Measurements from ENCODE around the gene TRAPPC3L. TPM values are rescaled to one million over a fixed set of nuclear protein-coding genes. Genes with fewer than 3 reads are reported as not detected.

TRAPPC3L gene
- total and polyA plus RNA-seq, 2 of the 8 experiments (the other 6 are each of a cell fraction or from before 2014, with no cell fraction given) = not detected

DNA sequence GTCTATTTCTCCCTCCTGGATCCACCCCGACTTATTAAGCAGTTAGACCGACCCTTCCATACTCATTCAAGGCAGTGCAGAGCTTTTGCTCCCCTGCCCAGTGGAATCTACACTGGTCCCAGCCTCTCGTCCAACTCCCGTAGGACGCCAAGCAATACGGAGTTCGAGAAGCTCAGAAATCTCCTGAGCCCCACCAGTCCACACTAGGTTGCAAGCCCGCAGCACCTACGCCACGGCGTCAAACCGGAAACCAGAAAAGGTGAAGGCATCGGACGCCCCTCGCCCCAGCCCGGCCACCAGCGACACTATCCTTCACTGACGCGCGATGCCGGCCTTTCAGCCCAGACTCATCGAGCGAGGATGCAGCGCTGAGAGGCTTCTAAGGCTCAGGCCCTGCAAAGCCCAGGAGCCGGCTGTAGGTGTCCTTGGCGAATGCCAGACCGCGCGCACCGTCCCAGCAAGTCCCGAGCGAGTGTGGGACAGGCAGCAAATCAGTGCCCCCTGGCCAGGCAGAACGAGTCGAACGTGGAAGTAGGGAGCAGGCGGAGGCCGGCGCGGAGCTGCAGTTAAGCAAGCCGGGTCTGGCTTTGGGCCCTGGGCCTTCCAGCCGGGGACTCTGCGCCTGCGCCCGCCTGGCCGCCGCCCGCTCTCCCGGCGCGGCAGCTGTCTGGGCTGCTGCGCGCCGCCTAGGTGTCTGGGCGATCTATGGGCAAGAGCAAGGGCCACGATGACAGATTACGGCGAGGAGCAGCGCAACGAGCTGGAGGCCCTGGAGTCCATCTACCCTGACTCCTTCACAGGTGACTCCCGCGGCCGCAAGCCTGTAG lies 25.6 kb upstream of the TRAPPC3L start, which contains the start of gene RWDD1:
Gene RWDD1, plus strand, starts transcription at position 649 of the 827 bp plus-strand sequence. Its CDS starts 79 bp downstream, at position 728.
- Histone ChIP-seq H3K27ac (ENCODE audit: low read depth, low read length) (peak within 1 kb of the TSS; percentile 27; the same call in 1 of the 2 replicates), H3K9me3 (ENCODE audit: insufficient read depth in 2 of 2, low read depth in 1 of 2, low read length in 1 of 2) (no peaks in the 10 kb centered on the region), H2BK5ac (ENCODE audit: low read depth, low read length) (peak within 1 kb of the TSS; percentile 76), H3K4me1 (replicated peaks in 1 of 4; ENCODE audit: control insufficient read depth in 3 of 4, insufficient read depth in 4 of 4, low read length in 3 of 4) (peaks cover 0 to 3% (median 1%) of the 10 kb centered on the region in 4 experiments; a peak in 3 of 7 replicates), H4K5ac (ENCODE audit: insufficient read length, low read depth, low read length) (peak within 1 kb of the TSS; percentile 72), H4K8ac (ENCODE audit: extremely low read depth, insufficient read depth, low read length) (peak within 1 kb of the TSS; percentile 80; the same call in 1 of the 2 replicates), H3K23ac (ENCODE audit: insufficient read length) (no peak within 1 kb of the TSS), H2BK20ac (ENCODE audit: low read length) (no peak within 1 kb of the TSS), H3K27me3 (replicated peaks in 1 of 4; ENCODE audit: control insufficient read depth in 3 of 4, extremely low read depth in 1 of 4, insufficient read depth in 3 of 4, low read length in 3 of 4) (no peaks in the 10 kb centered on the region), H3K23me2 (ENCODE audit: low read depth, low read length) (peaks cover 3% of the 10 kb centered on the region; the same call in 1 of the 2 replicates), H3K36me3 (ENCODE audit: control insufficient read depth in 2 of 4, insufficient read depth in 4 of 4, low read length in 3 of 4) (peaks cover 0 to 2% (median 0%) of the 10 kb centered on the region in 4 experiments; a peak in 1 of 8 replicates), H3K9ac (replicated peaks in 1 of 4; ENCODE audit: extremely low read depth in 1 of 4, low read depth in 3 of 4, low read length in 3 of 4) (peak within 1 kb of the TSS; percentile 84 to 96 (median 84)), H3K18ac (ENCODE audit: extremely low read depth, low read length) (no peak within 1 kb of the TSS; the same call in 1 of the 2 replicates), H3K4me2 (ENCODE audit: insufficient read depth in 1 of 2, low read depth in 2 of 2, low read length in 2 of 2) (peak within 1 kb of the TSS; percentile 74 to 88), H2BK15ac (ENCODE audit: low read length) (no peak within 1 kb of the TSS), H3K56ac (replicated peaks; ENCODE audit: insufficient read length, low read depth, low read length) (peak within 1 kb of the TSS; percentile 60), H2AK5ac (ENCODE audit: low read depth, low read length) (no peak within 1 kb of the TSS), H2BK120ac (replicated peaks; ENCODE audit: low read depth, low read length) (peak within 1 kb of the TSS; percentile 19), H3K14ac (ENCODE audit: insufficient read length) (peak within 1 kb of the TSS; percentile 35), H3K4me3 (ENCODE audit: extremely low read depth in 1 of 4, insufficient read depth in 2 of 4, low read depth in 3 of 4, low read length in 4 of 4) (peak within 1 kb of the TSS; percentile 76 to 97 (median 90)), H2BK12ac (ENCODE audit: low read depth, low read length) (no peak within 1 kb of the TSS), H3K79me2 (ENCODE audit: control insufficient read depth in 1 of 2, insufficient read depth in 2 of 2, low read length in 2 of 2) (peaks cover 5 to 43% of the 10 kb centered on the region in 2 experiments; a peak in 3 of 4 replicates), H4K20me1 (replicated peaks in 1 of 2; ENCODE audit: control insufficient read depth in 1 of 2, insufficient read depth in 2 of 2, low read length in 2 of 2) (peaks cover 0 to 3% of the 10 kb centered on the region in 2 experiments), H4K91ac (replicated peaks; ENCODE audit: insufficient read length, low read length) (no peak within 1 kb of the TSS), H3K4ac (replicated peaks; ENCODE audit: insufficient read length, low read depth, low read length) (no peak within 1 kb of the TSS), H2AFZ (ENCODE audit: low read length) (peak within 1 kb of the TSS; percentile 78), H3K79me1 (ENCODE audit: low read depth, low read length) (peaks cover 2% of the 10 kb centered on the region)
- DNase-seq (ENCODE audit: low read depth in 1 of 2, low spot score in 2 of 2) (peak; percentile 95 to 98), FAIRE-seq (peak; percentile 39)
- WGBS, 2 experiments (ENCODE audit: extremely low coverage in 1 of 2, insufficient coverage in 1 of 2, insufficient read length in 1 of 2, insufficient replicate concordance in 2 of 2, low coverage in 1 of 2, low lambda C conversion rate in 2 of 2, missing lambda C conversion rate in 1 of 2) = 1% methylated on average over 62 of the region's 62 CpGs; no CpG with 5 or more reads in 1 of the 2 experiments
- CTCF ChIA-PET (ENCODE audit: partially characterized antibody) = interaction anchor here (0.5 to 5.9 kb wide), 15 partner anchors 11 to 353 kb away, joined by 3 to 59 read pairs (median 4); partner anchors contain the start of genes CALHM4 and RSPH4A
- POLR2A ChIA-PET (ENCODE audit: partially characterized antibody) = interaction anchor here (0.8 to 1.7 kb wide), 10 partner anchors 10 to 290 kb away, joined by 3 to 12 read pairs (median 3); partner anchors contain the start of genes CALHM4, CALHM6, KPNA5 and RSPH4A
- TF ChIP-seq SRF (IDR thresholded peaks at IDR 0.05; ENCODE audit: low read depth, low read length) (peak; percentile 95), RNF2 (IDR thresholded peaks at IDR 0.05; ENCODE audit: borderline replicate concordance, low read depth, low read length, missing control alignments, poor library complexity, severe bottlenecking) (no peak), JUN (IDR thresholded peaks at IDR 0.05; ENCODE audit: low read depth, low read length) (no peak), CTBP2 (IDR thresholded peaks at IDR 0.05; ENCODE audit: borderline replicate concordance, insufficient read depth, insufficient read length, low read length) (no peak), POU5F1 (IDR thresholded peaks at IDR 0.05; ENCODE audit: low read depth, low read length) (no peak), BACH1 (IDR thresholded peaks at IDR 0.05; ENCODE audit: low read length) (no peak; the same call in 1 of the 2 replicates), ZNF274 (IDR thresholded peaks at IDR 0.05; ENCODE audit: borderline replicate concordance, extremely low read depth, low read length) (no peak), EGR1 (IDR thresholded peaks at IDR 0.05; ENCODE audit: borderline replicate concordance, low read depth, low read length) (peak; percentile 92), SP2 (IDR thresholded peaks at IDR 0.05; ENCODE audit: low read length) (no peak)
- TF ChIP-seq, protein P1, sequence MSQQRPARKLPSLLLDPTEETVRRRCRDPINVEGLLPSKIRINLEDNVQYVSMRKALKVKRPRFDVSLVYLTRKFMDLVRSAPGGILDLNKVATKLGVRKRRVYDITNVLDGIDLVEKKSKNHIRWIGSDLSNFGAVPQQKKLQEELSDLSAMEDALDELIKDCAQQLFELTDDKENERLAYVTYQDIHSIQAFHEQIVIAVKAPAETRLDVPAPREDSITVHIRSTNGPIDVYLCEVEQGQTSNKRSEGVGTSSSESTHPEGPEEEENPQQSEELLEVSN (IDR thresholded peaks at IDR 0.05) = no peak; the same call in 1 of the 2 replicates

All from H1 (cell line).